Activated CD4-positive, alpha-beta T cell treated with anti-CD3 and anti-CD28 coated beads, Interleukin-2, amount 50 U/mL, for 24 hours (primary cell): ENCODE measurements around the gene CCDC63.

Experiments used
- DNase-seq, 2 donors: peaks; one replicate each; pipeline ENCODE4 v3.0.0-alpha.2; 2020; ENCODE audit warnings: low read depth in 1 of 2, low spot score in 1 of 2

The CCDC63 gene

GRCh38 chr12:110883251-110883650 is 36.5 kb downstream of the CCDC63 start:
- no peak for DNase-seq

GRCh38 chr12:110885152-110885840 is 38.5 kb downstream of the CCDC63 start:
- no peak for DNase-seq

- no peak for DNase-seq
These were observed 41.6 kb downstream of the CCDC63 start for GRCh38 chr12:110888256-110888991.

- DNase-seq: no peak
These were observed 42.6 kb downstream of the CCDC63 start for GRCh38 chr12:110889361-110889760.

- no peak for DNase-seq
These were observed 47.2 kb downstream of the CCDC63 start for GRCh38 chr12:110893956-110894355.

- DNase-seq: no peak
These were observed 49.8 kb downstream of the CCDC63 start for GRCh38 chr12:110896559-110896958.

GRCh38 chr12:110901401-110901800 is 54.6 kb downstream of the CCDC63 start:
- DNase-seq: no peak

GRCh38 chr12:110903511-110903910 is 56.7 kb downstream of the CCDC63 start:
- no peak for DNase-seq

- DNase-seq: no peak
These were observed 59.3 kb downstream of the CCDC63 start for GRCh38 chr12:110906083-110906482.

- no peak for DNase-seq
These were observed 59.7 kb downstream of the CCDC63 start for GRCh38 chr12:110906516-110906915.

GRCh38 chr12:110906985-110907384 is 60.2 kb downstream of the CCDC63 start:
- no peak for DNase-seq

GRCh38 chr12:110907583-110907982 is 60.8 kb downstream of the CCDC63 start:
- DNase-seq: no peak

GRCh38 chr12:110908377-110909152 is 61.8 kb downstream of the CCDC63 start:
- DNase-seq: no peak

- DNase-seq: no peak
These were observed 65.5 kb downstream of the CCDC63 start for GRCh38 chr12:110912263-110912662.

GRCh38 chr12:110913119-110914056 is 66.6 kb downstream of the CCDC63 start:
- DNase-seq: no peak

- no peak for DNase-seq
These were observed 69.6 kb downstream of the CCDC63 start for GRCh38 chr12:110916295-110916875.

- DNase-seq: no peak
These were observed 70.7 kb downstream of the CCDC63 start for GRCh38 chr12:110917467-110917866.

GRCh38 chr12:110917961-110918360 is 71.2 kb downstream of the CCDC63 start:
- no peak for DNase-seq

- no peak for DNase-seq
These were observed 72.9 kb downstream of the CCDC63 start for GRCh38 chr12:110919720-110920119.

GRCh38 chr12:110920324-110920910 is 73.6 kb downstream of the CCDC63 start, which contains the start of gene MYL2:
Gene MYL2 (minus strand): TSS chr12:110920579. CDS start chr12:110920529, 50 bp downstream.
- DNase-seq: no peak
